NCI-H446 (cell line): Measurements from ENCODE around the gene ARFGEF2.
"Not testable (repeated sequence)": the region's sequence is repeated elsewhere in the genome, so short reads cannot be mapped to it uniquely, and the experiment has no call there.

Source experiments
- DNase-seq, 2 experiments: peaks; one replicate each; lab custom pipeline; 2025; lab: John Stamatoyannopoulos, UW

ARFGEF2 gene

GRCh38 chr20:48930035-48930434 lies 8.5 kb downstream of the ARFGEF2 start:
- DNase-seq, result no peak

- no peak for DNase-seq
These were observed 9.4 kb downstream of the ARFGEF2 start for GRCh38 chr20:48930878-48931277.

GRCh38 chr20:48931527-48932374 lies 10.2 kb downstream of the ARFGEF2 start:
- no peak for DNase-seq

- DNase-seq, result no peak
These were observed 10.9 kb downstream of the ARFGEF2 start for GRCh38 chr20:48932375-48932941.

- no peak for DNase-seq
These were observed 11.7 kb downstream of the ARFGEF2 start for GRCh38 chr20:48933017-48933766.

- not testable (repeated sequence) for DNase-seq
These were observed 12.9 kb downstream of the ARFGEF2 start for GRCh38 chr20:48934273-48934877.

GRCh38 chr20:48934966-48935365 lies 13.5 kb downstream of the ARFGEF2 start:
- not testable (repeated sequence) for DNase-seq

GRCh38 chr20:48936178-48936577 lies 14.7 kb downstream of the ARFGEF2 start:
- not testable (repeated sequence) for DNase-seq

GRCh38 chr20:48937674-48938073 lies 16.2 kb downstream of the ARFGEF2 start:
- no peak for DNase-seq

GRCh38 chr20:48938670-48939069 lies 17.2 kb downstream of the ARFGEF2 start:
- DNase-seq, result no peak

- no peak for DNase-seq
These were observed 18.7 kb downstream of the ARFGEF2 start for GRCh38 chr20:48940170-48940569.

GRCh38 chr20:48941467-48941866 lies 20.0 kb downstream of the ARFGEF2 start:
- DNase-seq, result no peak

GRCh38 chr20:48942730-48943129 lies 21.2 kb downstream of the ARFGEF2 start:
- DNase-seq, result no peak

- DNase-seq, result no peak
These were observed 23.3 kb downstream of the ARFGEF2 start for GRCh38 chr20:48944663-48945297.

GRCh38 chr20:48945840-48946514 lies 24.5 kb downstream of the ARFGEF2 start:
- DNase-seq, result no peak

- DNase-seq, result no peak
These were observed 27.1 kb downstream of the ARFGEF2 start for GRCh38 chr20:48948612-48949011.

GRCh38 chr20:48949304-48950170 lies 28.0 kb downstream of the ARFGEF2 start:
- no peak for DNase-seq

GRCh38 chr20:48951041-48951440 lies 29.5 kb downstream of the ARFGEF2 start:
- no peak for DNase-seq

- no peak for DNase-seq
These were observed 30.1 kb downstream of the ARFGEF2 start for GRCh38 chr20:48951646-48952045.

GRCh38 chr20:48952656-48953055 lies 31.1 kb downstream of the ARFGEF2 start:
- no peak for DNase-seq
